Gastroesophageal sphincter (tissue), 3 donors: ENCODE measurements around the gene ATF7IP.
"Not testable (repeated sequence)": the region's sequence is repeated elsewhere in the genome, so short reads cannot be mapped to it uniquely, and the experiment has no call there.

Experiments
- EP300 ChIP-seq: sonication (generic); formaldehyde crosslinking; IDR thresholded peaks from one replicate; pipeline ENCODE4 v1.6.1; 2017; ENCODE audit warnings: antibody characterized with exemption, mild to moderate bottlenecking
- POLR2A ChIP-seq, 2 donors: fragments of 450-650 bp; IDR thresholded peaks; one replicate each; pipeline ENCODE4 v1.6.1; 2017; ENCODE audit warnings: antibody characterized with exemption in 2 of 2, mild to moderate bottlenecking in 2 of 2, moderate library complexity in 1 of 2
- POLR2AphosphoS5 ChIP-seq: sonication (generic); formaldehyde crosslinking; IDR thresholded peaks from one replicate; pipeline ENCODE4 v1.6.1; 2017; ENCODE audit warnings: antibody characterized with exemption
- TF ChIP-seq, protein P1 (sequence below), 4 experiments: fragments of 200-600 bp in 2 of 4; fragments of 450-650 bp in 2 of 4; sonication (generic) in 1 of 4; IDR thresholded peaks; one replicate each; pipeline ENCODE4 v1.5.1; 2017 to 2019; ENCODE audit warnings: antibody characterized with exemption in 4 of 4, mild to moderate bottlenecking in 2 of 4, moderate library complexity in 2 of 4

DNA sequence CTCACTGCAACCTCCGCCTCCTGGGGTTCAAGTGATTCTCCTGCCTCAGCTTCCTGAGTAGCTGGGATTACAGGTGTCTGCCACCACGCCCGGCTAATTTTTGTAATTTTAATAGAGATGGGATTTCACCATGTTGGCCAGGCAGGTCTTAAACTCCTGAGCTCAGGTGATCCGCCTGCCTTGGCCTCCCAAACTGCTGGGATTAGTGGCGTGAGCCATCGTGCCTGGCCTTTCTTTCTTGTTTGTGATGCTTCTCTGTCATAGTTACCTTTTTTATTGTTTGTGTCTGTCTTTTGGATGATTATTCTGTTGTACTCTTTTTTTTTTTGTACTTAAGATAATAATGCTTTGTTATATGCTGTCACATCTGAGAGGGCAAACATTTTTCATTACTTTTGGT lies 35.8 kb downstream of the ATF7IP start:
- TF ChIP-seq, protein P1, sequence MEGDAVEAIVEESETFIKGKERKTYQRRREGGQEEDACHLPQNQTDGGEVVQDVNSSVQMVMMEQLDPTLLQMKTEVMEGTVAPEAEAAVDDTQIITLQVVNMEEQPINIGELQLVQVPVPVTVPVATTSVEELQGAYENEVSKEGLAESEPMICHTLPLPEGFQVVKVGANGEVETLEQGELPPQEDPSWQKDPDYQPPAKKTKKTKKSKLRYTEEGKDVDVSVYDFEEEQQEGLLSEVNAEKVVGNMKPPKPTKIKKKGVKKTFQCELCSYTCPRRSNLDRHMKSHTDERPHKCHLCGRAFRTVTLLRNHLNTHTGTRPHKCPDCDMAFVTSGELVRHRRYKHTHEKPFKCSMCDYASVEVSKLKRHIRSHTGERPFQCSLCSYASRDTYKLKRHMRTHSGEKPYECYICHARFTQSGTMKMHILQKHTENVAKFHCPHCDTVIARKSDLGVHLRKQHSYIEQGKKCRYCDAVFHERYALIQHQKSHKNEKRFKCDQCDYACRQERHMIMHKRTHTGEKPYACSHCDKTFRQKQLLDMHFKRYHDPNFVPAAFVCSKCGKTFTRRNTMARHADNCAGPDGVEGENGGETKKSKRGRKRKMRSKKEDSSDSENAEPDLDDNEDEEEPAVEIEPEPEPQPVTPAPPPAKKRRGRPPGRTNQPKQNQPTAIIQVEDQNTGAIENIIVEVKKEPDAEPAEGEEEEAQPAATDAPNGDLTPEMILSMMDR (IDR thresholded peaks at IDR 0.05) = not testable (repeated sequence)
- not testable (repeated sequence) for TF ChIP-seq POLR2AphosphoS5; POLR2A (IDR thresholded peaks at IDR 0.05); EP300
